GM19328 (cell line): ENCODE data around the gene CTDP1.
"Not testable (repeated sequence)": the region's sequence is repeated elsewhere in the genome, so short reads cannot be mapped to it uniquely, and the experiment has no call there.

Experiments used
- ATAC-seq: cut with Tn5 transposase; IDR thresholded peaks from one replicate; pipeline ENCODE4 v1.9.1; 2021; ENCODE audit warnings: mild to moderate bottlenecking, moderate library complexity; ENCODE audit not compliant: unreplicated experiment

Gene CTDP1

GRCh38 chr18:79697976-79698375 lies 18.4 kb downstream of the CTDP1 start:
- no peak for ATAC-seq

DNA sequence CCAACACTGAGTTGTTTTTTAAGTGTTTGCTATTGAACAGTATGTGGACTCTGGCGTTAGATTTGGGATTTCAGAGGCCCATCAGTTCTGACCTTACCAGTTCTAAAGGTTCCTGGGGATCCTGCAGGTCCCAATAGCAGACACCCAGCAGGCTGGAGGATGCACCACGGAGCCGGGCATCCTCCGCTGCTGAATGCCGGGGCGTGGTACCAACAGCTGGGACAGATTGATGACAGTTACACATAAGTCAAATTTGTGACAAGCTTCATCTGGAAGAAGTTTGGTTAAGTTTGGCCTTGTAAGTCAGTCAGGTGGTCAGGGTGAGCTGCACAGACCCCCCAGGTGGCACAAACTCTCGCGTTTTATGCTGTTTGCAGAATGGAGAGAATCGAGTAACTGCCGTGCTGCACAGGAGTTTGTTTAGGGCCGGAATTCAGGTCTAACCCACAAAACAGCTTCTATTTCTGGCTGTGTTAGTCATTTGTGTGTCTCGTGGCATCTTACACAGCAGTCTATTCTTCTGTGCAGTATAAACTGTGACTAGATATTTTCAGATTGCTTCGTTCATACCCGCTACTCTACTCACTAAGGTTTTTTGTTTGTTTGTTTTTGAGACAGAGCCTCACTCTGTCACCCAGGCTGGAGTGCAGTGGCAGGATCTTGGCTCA lies 19.2 kb downstream of the CTDP1 start:
- no peak for ATAC-seq

GRCh38 chr18:79699653-79700052 lies 20.1 kb downstream of the CTDP1 start:
- ATAC-seq: no peak

DNA sequence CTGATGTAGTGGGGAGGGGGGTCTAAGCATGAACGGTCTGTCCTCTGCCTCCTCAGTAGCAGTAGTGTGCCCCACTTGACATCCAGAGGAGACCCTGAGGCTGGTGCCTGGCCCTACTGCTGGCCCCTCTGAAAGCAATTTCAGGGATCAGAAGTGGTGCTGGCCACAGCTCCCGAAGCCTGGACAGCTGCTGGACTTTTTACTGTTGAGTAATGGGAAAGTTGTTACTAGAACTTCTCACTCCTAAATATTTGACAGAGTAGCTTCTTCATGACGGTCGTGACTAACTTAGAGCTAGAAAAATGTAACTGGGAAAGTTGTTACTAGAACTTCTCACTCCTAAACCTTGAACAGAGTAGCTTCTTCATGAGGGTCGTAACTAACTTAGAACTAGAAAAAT lies 23.3 kb downstream of the CTDP1 start:
- no peak for ATAC-seq

GRCh38 chr18:79704631-79705030 lies 25.0 kb downstream of the CTDP1 start:
- ATAC-seq: no peak

- no peak for ATAC-seq
Measured at GRCh38 chr18:79705272-79705671, 25.7 kb downstream of the CTDP1 start.

- no peak for ATAC-seq
Measured at GRCh38 chr18:79706006-79706405, 26.4 kb downstream of the CTDP1 start.

DNA sequence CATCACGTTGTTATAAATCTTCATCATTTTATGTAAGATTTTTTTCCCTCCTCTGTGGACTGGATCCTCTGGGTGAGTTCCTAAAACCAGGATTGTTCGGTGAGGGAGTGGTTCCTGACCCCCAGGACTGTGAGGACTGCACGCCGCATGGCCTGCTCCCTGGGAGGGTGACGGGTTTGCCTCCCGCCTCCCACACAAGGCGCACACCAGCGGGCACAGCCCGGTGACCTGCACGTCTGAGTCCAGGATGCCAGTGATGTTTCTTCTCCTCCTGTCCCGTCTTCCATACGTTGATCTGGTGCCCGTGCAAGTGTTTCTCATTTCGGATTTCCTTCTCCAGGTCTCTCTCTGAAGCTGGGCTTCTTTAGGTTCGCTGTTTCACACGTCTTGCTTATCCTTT lies 27.1 kb downstream of the CTDP1 start:
- ATAC-seq: no peak

GRCh38 chr18:79707239-79707638 lies 27.6 kb downstream of the CTDP1 start:
- ATAC-seq: no peak

- ATAC-seq: no peak
Measured at GRCh38 chr18:79707671-79708070, 28.1 kb downstream of the CTDP1 start.

- ATAC-seq: no peak
Measured at GRCh38 chr18:79708412-79708811, 28.8 kb downstream of the CTDP1 start.

- ATAC-seq: no peak
Measured at GRCh38 chr18:79712206-79712857, 32.7 kb downstream of the CTDP1 start.

DNA sequence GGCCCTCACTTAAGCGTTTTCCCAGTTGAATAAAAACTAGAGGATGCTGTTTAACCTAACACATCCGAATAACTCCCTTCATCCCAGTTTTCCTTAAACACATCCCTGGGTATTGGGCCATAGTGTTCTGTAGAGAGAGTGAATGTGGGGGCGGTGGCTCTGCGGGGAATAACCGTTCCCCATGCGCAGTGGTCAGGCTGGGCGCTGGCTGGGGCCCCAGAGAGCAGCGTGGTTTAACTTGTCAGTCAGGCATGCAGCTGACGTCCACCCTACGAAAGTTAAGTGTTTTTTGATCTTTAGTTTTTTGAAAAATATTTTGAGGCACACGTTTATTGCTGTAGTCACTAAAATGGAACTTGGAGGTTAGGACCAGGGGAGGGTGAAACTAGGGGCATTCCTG lies 33.7 kb downstream of the CTDP1 start:
- no peak for ATAC-seq

DNA sequence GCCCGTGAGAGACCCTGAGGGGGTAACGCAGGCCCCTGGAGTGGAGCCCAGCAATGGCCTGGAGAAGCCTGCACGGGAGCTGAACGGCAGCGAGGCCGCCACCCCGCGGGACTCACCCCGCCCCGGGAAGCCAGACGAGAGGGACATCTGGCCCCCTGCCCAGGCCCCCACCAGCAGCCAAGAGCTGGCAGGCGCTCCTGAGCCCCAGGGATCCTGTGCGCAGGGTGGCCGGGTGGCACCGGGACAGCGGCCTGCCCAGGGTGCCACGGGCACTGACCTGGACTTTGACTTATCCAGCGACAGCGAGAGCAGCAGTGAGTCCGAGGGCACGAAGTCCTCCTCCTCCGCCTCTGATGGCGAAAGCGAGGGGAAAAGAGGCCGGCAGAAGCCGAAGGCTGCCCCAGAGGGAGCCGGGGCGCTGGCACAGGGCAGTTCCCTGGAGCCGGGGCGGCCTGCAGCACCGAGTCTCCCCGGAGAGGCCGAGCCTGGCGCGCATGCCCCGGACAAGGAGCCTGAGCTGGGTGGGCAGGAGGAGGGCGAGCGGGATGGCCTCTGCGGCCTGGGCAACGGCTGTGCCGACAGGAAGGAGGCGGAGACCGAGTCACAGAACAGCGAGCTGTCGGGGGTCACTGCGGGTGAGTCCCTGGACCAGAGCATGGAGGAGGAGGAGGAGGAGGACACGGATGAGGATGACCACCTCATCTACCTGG lies 35.1 kb downstream of the CTDP1 start:
- ATAC-seq: no peak

- no peak for ATAC-seq
Measured at GRCh38 chr18:79715280-79715679, 35.7 kb downstream of the CTDP1 start.

GRCh38 chr18:79717059-79717458 lies 37.5 kb downstream of the CTDP1 start:
- ATAC-seq: no peak

DNA sequence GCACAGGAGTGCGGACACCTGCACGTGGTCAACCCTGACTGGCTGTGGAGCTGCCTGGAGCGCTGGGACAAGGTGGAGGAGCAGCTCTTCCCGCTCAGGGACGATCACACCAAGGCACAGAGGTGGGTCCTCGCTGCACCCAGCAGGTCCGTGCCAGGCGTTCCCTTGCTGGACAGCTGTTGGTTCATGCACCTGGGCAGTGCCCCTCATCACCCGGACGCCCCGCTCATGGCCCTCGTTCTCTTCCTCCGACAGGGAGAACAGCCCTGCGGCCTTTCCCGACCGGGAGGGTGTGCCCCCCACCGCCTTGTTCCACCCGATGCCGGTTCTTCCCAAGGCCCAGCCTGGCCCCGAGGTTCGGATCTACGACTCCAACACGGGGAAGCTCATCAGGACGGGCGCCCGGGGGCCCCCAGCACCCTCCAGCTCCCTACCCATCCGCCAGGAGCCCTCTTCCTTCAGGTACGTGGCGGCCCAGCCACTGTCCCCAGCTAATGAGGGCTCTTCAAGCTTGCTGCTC lies 38.0 kb downstream of the CTDP1 start:
- no peak for ATAC-seq

GRCh38 chr18:79718126-79718525 lies 38.5 kb downstream of the CTDP1 start:
- no peak for ATAC-seq

DNA sequence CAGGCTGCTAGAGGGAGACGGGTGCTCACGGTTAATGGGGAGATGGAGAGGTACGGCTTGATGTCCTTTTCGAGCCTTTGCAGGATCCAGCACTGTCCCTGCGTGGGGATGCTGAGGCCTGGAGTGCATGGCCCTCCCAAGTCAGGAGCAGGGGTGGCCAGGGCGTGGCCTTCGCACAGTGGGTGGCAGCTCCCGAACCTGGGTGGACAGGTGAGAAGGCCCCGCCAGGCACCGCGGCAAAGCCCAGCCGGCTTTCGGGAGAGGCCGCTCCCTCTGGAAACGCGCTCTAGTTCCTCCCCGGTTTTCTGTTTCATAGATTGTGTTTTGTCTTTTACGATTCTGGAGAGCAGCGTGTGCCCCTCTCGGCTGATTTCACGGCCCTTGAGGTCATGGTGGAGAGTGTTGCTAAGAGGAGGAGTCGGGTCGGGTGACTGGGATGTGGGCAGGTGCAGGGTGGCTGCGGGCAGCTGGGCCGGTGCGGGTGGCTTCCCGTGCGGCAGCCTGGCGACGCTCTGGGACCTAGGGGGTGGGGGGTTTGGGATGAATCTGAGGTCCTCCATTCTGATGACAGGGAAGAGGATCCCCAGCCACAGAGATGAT lies 39.4 kb downstream of the CTDP1 start:
- ATAC-seq: no peak

GRCh38 chr18:79719478-79720358 lies 40.1 kb downstream of the CTDP1 start:
- ATAC-seq: not testable (repeated sequence)

DNA sequence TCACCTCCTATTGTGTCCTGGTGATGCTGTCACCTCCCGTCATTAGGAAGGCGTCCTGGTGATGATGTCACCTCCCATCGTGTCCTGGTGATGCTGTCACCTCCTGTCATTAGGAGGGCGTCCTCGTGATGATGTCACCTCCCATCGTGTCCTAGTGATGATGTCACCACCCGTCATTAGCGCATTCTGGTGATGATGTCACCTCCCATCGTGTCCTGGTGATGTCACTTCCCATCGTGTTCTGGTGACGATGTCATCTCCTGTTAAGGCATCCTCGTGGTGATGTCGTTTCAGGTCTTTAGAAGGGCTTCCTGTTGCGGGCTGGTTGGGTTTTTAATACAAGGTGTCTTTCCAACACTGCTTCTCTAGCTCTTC lies 40.7 kb downstream of the CTDP1 start:
- no peak for ATAC-seq
